Osteoblast (primary cell): ENCODE results near the gene CYB5R4. TPM values are rescaled to one million over a fixed set of nuclear protein-coding genes. Genes with fewer than 3 reads are reported as not detected.

ENCODE experiments used
- DNase-seq: peaks from one replicate; pipeline ENCODE4 v3.0.0; 2011; ENCODE audit warnings: low spot score, mixed read lengths; ENCODE audit not compliant: insufficient read length; ENCODE audit errors: missing footprints
- H2AFZ ChIP-seq: 2 replicates; pipeline ENCODE4 v1.6.0; 2011; ENCODE audit warnings: mild to moderate bottlenecking, low read length
- H3K27ac ChIP-seq: 2 replicates; pipeline ENCODE4 v1.5.1; 2011; ENCODE audit warnings: mild to moderate bottlenecking, low read depth, low read length, moderate library complexity
- H3K27me3 ChIP-seq: 2 replicates; pipeline ENCODE4 v1.6.0; 2012; ENCODE audit warnings: mild to moderate bottlenecking, control low read depth, inconsistent platforms, low read length, moderate library complexity; ENCODE audit not compliant: insufficient read depth
- H3K36me3 ChIP-seq: 2 replicates; pipeline ENCODE4 v1.5.1; 2011; ENCODE audit warnings: mild to moderate bottlenecking, low read length, control low read depth, moderate library complexity; ENCODE audit not compliant: insufficient read depth
- H3K4me1 ChIP-seq: 2 replicates; pipeline ENCODE4 v1.5.1; 2011; ENCODE audit warnings: mild to moderate bottlenecking, low read length, control low read depth, moderate library complexity; ENCODE audit not compliant: insufficient read depth
- H3K4me2 ChIP-seq: 2 replicates; pipeline ENCODE4 v1.6.0; 2011; ENCODE audit warnings: mild to moderate bottlenecking, low read length; ENCODE audit not compliant: insufficient read depth
- H3K4me3 ChIP-seq: fragments of 200-600 bp; sonication (generic); 3 replicates; pipeline ENCODE4 v1.5.1; 2012; ENCODE audit warnings: mild to moderate bottlenecking, low read length, inconsistent platforms; ENCODE audit not compliant: insufficient read depth
- H3K79me2 ChIP-seq: 2 replicates; pipeline ENCODE4 v1.6.0; 2012; ENCODE audit warnings: mild to moderate bottlenecking, low read length, control low read depth, inconsistent platforms; ENCODE audit not compliant: insufficient read depth
- H3K9me3 ChIP-seq: 2 replicates; pipeline ENCODE4 v1.5.1; 2011; ENCODE audit warnings: low read depth, low read length, control low read depth
- H4K20me1 ChIP-seq: 2 replicates; pipeline ENCODE4 v1.6.0; 2012; ENCODE audit warnings: mild to moderate bottlenecking, low read length, control low read depth; ENCODE audit not compliant: insufficient read depth
- CTCF ChIP-seq: IDR thresholded peaks from 2 replicates; pipeline ENCODE4 v1.5.1; 2011; ENCODE audit warnings: mild to moderate bottlenecking, low read depth, low read length, moderate library complexity; ENCODE audit errors: extremely low read depth
- total RNA-seq: library from RNA; depleted of rRNA; stranded (reverse); fragments of >200 nt; gene quantifications from 2 replicates; pipeline ENCODE4 v1.2.3, GENCODE V29; 2012

Gene CYB5R4
- total RNA-seq, 1 donor, result 6.9 TPM

- Histone ChIP-seq H3K4me1 (peaks cover 25% of the 10 kb centered on the region), H3K4me2 (no peak overlapping the region), H3K27ac (no peak overlapping the region), H3K79me2 (peaks cover 49% of the 10 kb centered on the region), H3K9me3 (no peaks in the 10 kb centered on the region), H4K20me1 (no peaks in the 10 kb centered on the region), H2AFZ (no peak overlapping the region), H3K27me3 (no peaks in the 10 kb centered on the region), H3K36me3 (no peaks in the 10 kb centered on the region), H3K4me3 (no peak overlapping the region)
- DNase-seq, result no peak
- no peak for TF ChIP-seq CTCF
Observed at GRCh38 chr6:83870649-83871048, 11.2 kb downstream of the CYB5R4 start.

GRCh38 chr6:83872386-83873118 is 13.1 kb downstream of the CYB5R4 start:
- no peaks in the 10 kb centered on the region for H3K27me3 ChIP-seq
- H3K36me3 ChIP-seq, result no peaks in the 10 kb centered on the region
- no peaks in the 10 kb centered on the region for H4K20me1 ChIP-seq
- H3K9me3 ChIP-seq, result no peaks in the 10 kb centered on the region
- H3K4me2 ChIP-seq, result no peak overlapping the region
- no peak for DNase-seq
- H2AFZ ChIP-seq, result no peak overlapping the region
- no peak overlapping the region for H3K27ac ChIP-seq
- H3K4me1 ChIP-seq, result peaks cover 19% of the 10 kb centered on the region
- no peak overlapping the region for H3K4me3 ChIP-seq
- H3K79me2 ChIP-seq, result peaks cover 53% of the 10 kb centered on the region
- no peak for TF ChIP-seq CTCF

- no peaks in the 10 kb centered on the region for H4K20me1 ChIP-seq
- DNase-seq, result no peak
- no peaks in the 10 kb centered on the region for H3K27me3 ChIP-seq
Observed at GRCh38 chr6:83873869-83874268, 14.4 kb downstream of the CYB5R4 start.

More at GRCh38 chr6:83873869-83874268, 14.4 kb downstream of the CYB5R4 start:
- Histone ChIP-seq H3K4me2 (no peak overlapping the region), H3K4me1 (peaks cover 7% of the 10 kb centered on the region), H3K36me3 (no peaks in the 10 kb centered on the region), H3K27ac (no peak overlapping the region), H2AFZ (no peak overlapping the region), H3K4me3 (no peak overlapping the region), H3K9me3 (no peaks in the 10 kb centered on the region), H3K79me2 (peaks cover 63% of the 10 kb centered on the region)
- TF ChIP-seq CTCF, result no peak
